GM19467 (cell line): Measurements from ENCODE around the gene ARHGAP6.

Experiments
- ATAC-seq: cut with Tn5 transposase; IDR thresholded peaks from one replicate; pipeline ENCODE4 v1.9.1; 2021; ENCODE audit warnings: mild to moderate bottlenecking, moderate library complexity; ENCODE audit not compliant: unreplicated experiment

Gene ARHGAP6, protein sequence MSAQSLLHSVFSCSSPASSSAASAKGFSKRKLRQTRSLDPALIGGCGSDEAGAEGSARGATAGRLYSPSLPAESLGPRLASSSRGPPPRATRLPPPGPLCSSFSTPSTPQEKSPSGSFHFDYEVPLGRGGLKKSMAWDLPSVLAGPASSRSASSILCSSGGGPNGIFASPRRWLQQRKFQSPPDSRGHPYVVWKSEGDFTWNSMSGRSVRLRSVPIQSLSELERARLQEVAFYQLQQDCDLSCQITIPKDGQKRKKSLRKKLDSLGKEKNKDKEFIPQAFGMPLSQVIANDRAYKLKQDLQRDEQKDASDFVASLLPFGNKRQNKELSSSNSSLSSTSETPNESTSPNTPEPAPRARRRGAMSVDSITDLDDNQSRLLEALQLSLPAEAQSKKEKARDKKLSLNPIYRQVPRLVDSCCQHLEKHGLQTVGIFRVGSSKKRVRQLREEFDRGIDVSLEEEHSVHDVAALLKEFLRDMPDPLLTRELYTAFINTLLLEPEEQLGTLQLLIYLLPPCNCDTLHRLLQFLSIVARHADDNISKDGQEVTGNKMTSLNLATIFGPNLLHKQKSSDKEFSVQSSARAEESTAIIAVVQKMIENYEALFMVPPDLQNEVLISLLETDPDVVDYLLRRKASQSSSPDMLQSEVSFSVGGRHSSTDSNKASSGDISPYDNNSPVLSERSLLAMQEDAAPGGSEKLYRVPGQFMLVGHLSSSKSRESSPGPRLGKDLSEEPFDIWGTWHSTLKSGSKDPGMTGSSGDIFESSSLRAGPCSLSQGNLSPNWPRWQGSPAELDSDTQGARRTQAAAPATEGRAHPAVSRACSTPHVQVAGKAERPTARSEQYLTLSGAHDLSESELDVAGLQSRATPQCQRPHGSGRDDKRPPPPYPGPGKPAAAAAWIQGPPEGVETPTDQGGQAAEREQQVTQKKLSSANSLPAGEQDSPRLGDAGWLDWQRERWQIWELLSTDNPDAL (N-terminal part only)

DNA sequence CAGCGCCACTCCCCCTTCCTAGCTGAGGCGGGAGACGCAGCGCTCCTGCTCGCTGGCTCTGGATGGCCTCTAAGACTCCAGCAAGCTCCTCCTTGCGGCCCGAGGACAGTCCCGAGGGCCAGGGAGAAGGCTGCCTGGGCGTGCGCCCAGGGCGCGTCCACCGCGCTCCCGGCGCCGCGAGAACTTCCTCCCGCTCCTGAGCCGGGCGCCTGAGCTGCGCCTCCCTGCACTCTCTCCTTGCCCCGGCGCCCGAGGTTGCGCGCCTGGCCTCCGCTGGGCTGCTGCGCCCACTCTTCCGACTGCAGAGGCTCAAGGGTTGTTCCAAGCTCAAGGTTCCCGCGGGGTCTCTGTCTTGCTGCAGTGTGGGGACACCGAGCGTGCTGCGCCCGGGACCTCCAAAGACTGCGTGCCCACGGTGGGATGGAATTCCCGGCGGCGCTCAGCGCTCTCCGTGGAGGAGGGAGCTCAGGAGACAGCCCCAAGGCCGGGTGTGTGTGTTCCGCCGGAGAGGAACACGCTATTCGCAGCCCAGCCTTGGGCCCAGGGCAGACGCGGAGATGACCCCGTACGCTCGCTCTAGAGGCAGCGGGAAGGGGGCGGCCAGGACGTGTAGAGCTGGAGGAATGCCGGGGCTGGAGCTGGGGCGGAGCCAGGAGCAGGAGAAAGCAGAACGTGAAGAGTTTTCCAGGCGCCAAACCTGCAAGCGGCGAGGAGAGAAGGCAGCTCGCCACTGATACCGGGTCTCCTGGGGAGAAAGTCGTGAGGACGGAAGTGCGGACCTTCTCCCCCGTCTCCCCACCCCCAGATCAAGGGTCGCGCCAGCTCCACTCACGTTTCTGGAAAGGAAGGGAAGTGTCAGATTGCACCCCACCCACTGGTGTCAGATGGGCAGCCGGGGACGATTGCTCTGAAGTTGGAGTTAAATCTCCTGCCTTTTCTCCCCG is at the start of gene ARHGAP6:
ARHGAP6 (minus strand) TSS at position 753 of the 944 bp plus-strand sequence. CDS start 1,092 bp downstream, outside the sequence.
- ATAC-seq, result no peak

DNA sequence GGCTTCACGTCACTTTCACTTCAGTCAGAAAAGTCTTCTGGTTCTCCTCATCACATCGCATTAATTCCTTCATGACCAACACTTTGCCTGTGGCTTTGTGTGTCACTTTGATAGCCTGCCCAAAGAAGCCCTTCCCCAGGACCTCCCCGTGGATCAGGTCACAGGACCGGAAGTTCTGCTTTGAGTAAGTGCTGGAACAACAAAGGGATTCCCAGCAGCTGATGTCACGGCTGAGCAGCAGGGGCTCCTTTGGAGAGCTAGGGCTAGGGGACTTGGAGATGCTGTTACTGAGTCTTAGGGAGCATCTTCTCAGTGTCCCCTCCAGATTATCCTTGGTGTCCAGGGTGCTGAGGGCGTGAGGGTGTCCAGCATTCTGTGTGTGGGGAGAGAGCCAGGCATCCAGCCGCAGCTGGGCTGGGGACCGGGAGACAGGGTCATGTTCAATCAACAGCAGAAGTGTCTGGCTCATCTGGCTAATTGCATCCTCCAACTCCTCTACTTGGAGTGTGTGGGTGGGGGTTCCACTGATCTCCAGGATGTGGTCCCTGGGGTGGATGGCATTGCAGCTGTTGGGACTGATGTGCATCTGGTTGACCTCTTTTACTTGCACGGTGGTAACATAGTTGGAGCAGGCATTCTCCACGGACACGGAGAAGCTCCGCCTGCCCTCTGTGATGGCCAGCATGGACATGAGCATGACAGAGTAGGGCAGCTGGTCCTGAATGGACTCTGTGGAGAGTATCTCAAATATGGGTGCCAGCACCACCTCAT is 39.2 kb upstream of the ARHGAP6 start:
- ATAC-seq, result no peak

DNA sequence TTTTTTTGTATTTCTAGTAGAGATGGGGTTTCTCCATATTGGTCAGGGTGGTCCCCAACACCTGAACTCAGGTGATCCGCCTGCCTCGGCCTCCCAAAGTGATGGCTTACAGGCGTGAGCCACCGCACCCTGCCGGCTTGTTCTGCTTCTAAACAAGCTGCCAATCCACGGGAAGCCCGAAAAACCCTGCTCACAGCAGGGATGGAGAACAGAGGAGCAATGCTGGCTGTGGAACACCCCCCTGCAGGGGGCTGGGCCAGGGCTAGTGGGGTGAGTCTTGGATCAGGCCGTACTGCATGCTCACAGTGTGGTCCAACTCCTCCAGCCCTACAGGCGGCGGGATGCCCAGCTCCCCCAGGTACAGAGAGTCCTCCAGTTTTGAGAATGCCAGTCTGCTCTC is 38.1 kb upstream of the ARHGAP6 start:
- ATAC-seq, result no peak

DNA sequence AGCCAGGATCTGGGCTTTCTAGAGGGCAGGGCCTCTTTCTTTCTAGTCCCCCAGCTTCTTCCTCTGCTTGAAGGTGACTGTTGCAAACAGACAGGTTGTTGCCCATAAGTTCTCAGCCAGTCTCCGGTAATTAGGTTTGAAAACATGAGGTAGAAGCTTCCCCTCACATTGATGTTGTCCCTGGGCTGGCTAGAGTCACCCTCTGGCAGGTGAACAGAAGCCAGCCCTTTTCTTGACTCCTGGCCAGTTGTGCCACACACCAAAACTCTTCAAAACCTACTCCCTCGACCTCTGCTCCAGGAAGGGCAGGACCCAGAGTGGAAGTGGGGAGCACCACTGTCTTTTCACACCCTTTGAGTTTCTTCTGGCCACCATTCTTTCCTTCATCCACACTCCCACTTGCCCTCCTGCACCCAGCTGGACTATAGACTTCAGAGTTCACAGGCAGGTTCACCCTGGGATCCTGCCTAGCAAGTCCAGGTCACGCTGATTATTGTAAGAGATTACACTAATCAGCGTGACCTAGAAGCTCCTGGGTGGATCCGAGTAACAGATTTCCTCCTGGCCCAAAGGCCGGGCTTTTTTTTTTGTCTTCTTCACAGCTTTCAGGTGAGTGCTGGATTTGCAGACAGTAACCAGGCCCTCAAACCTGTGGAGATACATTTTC is 37.4 kb upstream of the ARHGAP6 start:
- ATAC-seq, result no peak

DNA sequence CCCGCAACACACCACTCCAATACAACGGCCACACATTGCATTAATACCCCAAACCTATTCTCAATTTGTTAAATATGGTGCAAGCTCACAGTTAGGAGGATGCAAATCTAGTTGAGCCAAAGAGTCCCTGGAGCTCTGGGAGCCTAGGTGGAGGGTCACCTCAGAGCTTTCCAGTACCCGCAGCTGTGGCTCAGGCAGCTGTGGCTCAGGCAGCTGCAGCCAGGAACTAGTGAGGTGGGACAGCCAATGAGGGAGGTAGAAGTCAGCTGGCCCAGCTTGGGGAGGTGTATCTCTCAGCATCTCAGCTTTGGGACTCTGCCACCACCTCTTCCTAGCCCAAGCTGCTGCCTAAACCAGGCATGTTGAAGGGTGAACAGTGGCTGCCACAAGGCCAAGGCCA is 36.7 kb upstream of the ARHGAP6 start:
- no peak for ATAC-seq

DNA sequence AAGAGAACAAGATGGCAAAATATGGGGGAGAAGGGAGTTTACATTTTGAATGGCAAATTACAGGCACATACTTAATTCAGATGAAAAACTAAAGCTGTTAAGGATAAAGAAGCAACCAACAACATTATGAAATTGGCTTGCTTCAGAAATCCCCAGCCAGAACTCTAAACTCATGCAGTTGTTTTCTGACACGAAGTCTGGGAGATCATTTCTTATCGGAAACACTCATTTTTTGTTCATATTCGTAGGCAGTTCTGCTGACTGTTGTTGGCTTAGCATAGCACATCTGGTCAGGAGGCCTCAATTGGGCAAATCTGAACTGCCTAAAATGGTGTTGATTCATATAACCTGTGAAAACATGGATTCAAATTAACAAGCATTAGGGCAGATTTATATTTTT is 33.0 kb upstream of the ARHGAP6 start:
- no peak for ATAC-seq

DNA sequence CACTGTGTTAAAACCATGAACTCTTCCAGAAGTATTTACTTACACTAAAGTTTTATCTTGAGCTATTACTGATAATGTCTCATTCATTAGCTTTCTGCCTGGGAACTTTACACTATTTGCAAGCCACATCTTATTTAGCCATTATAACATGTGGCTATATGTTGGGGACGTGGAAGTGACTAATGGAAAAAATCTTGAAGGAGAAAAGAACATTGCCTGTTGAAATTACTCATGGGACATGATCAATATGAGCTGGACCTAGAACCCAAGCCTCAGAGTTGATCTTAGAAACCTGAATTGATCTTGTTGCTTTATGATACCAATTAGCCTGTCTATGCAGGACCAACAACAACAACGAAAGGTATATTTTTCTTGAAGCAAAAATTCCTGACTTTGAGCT is 22.5 kb upstream of the ARHGAP6 start:
- no peak for ATAC-seq

DNA sequence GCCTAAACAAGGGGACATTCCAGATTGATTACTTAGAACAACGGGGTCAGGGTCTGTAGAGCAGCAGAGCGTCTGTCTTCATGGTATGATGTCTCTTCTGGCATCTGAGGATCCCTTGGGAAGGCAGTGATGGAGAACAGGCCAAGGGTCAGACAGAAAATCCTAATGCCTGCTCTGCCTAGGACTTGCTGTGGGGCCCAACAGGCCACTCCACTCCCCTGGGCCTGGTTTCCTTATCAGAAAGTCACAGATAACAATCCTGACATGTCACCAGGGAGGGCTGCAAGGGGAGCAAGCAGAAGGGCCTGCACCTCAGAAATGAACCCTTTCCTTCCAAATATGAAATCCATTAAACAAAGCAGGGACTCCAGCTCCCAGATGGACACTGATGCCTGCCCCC is 21.4 kb upstream of the ARHGAP6 start:
- ATAC-seq, result no peak

DNA sequence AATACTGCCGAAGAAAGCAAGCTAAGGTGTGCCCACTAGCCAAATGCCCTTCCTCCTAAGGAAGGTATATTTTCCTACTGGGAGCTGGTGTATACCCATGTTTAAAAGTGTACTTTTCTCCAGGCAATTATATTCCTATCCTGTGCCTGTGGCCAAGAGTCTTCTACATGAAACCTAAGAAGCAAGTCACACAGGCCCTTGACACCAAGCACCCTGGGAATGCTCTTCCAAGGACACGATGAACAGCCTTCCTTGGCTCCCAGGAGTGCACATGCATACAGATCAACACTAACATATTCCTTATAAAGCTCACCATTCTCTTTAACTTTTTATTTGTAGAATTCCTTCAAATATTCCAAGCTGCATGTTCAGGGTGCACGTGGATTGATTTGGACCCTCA is 17.3 kb upstream of the ARHGAP6 start:
- no peak for ATAC-seq

DNA sequence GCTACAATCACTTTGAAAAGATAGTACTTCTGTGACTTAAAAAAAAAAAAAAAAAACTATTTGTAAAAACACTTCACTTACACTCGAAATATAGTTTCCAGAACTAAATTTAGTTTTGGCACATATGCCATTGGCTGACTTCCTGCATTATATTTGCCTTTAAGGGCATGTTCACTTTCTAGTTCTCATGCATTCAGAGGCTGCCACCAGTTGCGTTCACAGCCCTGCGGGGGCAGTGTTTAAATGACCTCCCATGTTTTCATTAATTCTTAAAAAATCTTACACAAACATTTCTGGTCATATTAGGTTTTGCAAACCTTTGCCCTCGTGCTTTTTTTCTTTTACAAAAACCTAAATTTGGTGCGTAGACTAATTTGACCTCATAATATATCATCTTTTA is 12.4 kb upstream of the ARHGAP6 start:
- ATAC-seq, result no peak

DNA sequence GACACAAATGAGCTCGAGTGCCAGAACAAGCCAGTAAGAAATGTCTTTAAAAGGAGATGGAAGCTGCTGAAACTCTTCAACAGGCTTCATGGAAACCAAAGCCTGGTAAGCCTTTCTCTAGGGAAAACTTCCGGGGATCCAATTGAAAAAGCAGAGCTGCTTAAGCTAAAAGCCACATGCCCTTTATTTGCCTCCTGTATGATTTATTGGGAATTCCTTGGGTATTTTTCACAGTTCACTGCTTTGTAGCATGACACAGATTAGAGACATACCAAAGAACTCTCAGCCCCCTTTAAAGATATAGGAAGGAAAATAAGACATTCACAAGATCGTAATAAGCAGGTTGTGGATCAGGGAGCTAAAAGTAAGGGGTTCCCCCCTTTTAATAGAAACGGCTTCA is 6.5 kb upstream of the ARHGAP6 start:
- ATAC-seq, result no peak

DNA sequence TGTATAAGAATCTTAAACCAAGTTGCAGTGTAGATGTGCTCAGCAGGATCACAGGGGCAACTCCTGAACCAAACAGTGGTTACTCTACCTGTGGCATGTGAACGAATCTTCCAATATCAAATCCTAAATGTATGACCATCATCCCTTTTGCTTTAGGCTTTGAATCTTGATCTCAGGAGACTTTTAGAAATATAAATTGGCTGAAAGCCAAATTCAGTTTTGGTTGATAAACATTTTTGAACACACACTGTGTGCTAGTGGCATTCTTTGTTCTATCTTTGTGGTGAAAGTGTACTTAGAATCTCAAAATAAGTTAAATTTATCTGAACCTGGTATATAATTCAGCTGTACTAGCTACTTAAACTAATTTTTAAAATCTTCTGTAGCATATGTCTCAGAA is 4.6 kb upstream of the ARHGAP6 start:
- ATAC-seq, result no peak

DNA sequence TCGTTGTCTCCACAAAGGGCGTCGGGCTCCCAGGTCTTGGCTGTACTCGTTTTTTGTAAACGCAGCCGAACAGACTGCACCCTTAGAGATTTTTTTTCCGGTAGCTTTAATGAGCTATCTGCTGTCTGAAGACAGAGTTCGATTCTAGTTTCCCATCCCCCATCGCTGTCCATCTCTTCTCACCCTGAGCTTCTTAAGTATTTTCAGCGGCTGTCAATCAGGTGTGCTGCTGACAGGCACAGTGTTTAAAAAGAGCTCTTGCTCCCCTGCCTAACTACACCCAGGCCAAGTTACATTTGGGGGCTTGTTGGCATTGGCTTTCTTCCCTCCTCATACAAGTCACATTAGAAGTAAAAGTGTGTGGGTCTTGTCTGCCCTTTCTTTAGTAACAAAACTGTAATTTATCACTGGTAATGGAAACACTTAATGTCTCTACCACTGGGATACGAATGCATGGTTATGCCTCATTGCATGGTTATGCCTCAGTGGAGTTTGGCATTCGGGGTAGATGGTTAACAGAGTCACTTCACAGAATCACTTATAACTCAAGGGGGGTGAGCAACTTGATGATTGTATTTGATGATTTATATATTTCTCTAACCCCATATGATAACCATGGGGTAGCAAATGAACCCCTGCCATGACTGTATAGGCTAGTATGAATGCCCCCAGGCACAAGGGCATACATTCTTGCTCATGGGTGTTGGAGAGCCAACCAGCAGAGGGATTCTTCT is 1.4 kb upstream of the ARHGAP6 start:
- no peak for ATAC-seq

DNA sequence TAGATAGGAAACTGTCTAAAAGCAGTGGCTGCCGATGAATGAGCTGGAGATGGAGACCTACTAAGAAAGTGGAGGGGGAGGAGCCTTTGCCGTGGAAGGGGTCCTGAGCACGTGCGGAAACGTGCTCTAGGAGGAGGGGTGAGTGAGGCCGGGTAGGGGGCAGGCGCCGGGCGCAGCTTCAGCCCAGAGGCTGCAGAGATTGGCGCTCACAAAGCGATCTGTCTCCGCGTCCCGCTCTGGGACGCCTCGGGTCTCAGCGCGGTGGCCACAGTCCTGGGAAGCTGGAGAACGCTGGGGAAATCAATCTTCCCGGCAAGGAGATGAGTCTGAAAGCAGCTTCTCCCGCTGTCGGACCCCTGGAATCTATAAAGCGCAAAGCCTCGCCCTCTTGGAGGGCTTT is 444 bp upstream of the ARHGAP6 start:
- no peak for ATAC-seq

DNA sequence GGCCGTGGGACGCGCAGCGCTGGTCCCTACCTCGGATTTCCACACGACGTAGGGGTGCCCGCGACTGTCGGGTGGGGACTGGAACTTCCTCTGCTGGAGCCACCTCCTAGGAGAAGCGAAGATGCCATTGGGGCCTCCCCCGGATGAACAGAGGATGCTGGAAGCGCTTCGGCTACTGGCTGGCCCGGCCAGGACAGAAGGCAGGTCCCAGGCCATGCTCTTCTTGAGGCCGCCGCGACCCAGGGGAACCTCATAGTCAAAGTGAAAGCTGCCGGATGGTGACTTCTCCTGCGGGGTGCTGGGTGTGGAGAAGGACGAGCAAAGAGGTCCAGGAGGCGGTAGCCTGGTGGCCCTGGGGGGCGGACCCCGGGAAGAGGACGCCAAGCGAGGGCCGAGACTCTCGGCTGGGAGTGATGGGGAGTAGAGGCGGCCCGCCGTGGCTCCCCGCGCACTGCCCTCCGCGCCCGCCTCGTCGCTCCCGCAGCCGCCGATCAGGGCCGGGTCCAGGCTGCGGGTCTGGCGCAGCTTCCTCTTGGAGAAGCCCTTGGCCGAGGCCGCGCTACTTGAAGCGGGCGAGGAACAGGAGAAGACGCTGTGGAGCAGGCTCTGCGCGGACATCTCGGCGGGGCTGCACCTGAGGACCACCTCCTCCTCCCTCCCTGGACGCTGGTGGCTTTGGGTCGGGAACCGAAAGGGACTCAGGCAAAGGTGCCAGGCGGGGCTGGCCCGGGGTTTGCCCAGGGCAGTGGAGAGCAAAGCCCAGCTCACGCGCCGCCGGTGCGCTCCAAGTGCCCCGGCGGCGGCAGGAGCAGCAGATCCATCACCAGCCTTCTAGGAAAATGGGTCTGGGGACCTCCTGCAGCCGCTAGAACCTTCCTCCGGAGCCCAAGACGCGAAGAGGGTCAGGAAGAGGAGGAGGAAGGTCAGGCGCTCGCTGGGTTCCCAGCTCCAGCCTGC is 1.2 kb downstream of the ARHGAP6 start:
- no peak for ATAC-seq

DNA sequence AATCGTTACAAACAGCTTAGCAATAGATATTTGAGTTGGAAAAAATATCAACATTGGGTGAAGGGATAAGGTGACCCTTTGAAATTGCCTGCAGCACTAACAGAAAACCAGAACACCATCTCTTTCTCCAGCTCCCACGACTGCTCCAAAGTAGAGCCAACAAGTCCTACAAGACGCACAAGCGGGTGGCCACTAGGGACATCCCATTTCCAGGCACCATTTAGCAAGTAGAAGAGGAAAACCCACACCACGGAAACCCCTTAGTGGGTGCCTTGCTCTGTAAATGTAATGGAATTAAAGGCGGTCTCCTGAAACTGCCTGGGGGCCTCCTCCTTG is 1.9 kb downstream of the ARHGAP6 start:
- ATAC-seq, result no peak

DNA sequence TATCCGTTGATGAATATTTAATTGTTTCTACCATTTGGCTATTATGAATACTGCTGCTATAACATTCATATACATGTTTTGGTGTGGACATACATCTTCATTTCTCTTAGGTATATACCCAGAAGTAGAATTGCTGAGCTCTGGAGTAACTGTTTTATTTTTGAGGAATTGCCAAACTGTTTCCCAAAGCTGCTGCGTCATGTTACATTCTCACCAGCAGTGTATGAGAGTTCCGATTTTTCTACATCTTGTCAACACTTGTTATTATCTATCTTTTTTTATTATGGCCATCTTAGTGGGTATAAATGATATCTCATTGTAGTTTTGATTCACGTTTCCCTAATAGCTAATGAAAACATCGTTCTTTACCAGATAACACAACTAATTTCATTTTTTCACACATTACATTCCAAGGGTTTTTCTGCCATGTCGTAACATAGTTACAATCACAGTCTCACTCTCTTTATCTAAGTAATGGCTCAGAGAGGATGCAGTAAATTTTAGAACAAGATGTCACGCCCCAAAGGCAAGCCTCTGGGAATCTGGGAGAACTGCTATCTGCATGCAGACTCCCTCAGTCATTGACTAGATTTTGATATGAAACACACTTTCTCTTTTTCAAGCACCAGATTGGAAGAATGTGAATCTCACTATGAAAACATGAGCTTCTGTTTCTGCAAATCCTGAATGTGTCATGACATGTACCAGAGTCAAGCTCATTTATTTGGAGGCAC is 10.3 kb downstream of the ARHGAP6 start:
- ATAC-seq, result no peak
